Cardiac muscle cell (in vitro differentiated cells and primary cell): ENCODE measurements around the gene IP6K3. TPM values are rescaled to one million over a fixed set of nuclear protein-coding genes. Genes with fewer than 3 reads are reported as not detected.

Experiments used
- DNase-seq, 2 donors: peaks; one replicate each; pipeline versions ENCODE4 v3.0.0 to v3.0.0-alpha.2; 2010 to 2017; ENCODE audit warnings: low read depth in 1 of 2, low spot score in 1 of 2
- H3K27ac ChIP-seq: fragments of 200-600 bp; sonication (generic); 2 replicates; pipeline ENCODE4 v1.5.1; 2016
- H3K27me3 ChIP-seq: fragments of 200-600 bp; sonication (generic); 2 replicates; pipeline ENCODE4 v1.6.0; 2016; ENCODE audit warnings: control low read depth
- H3K36me3 ChIP-seq: fragments of 200-600 bp; sonication (generic); 2 replicates; pipeline ENCODE4 v1.5.1; 2016; ENCODE audit warnings: control low read depth
- H3K4me1 ChIP-seq: fragments of 200-600 bp; sonication (generic); 2 replicates; pipeline ENCODE4 v1.8.1; 2017; ENCODE audit warnings: low read depth, mild to moderate bottlenecking, mixed run types
- H3K4me3 ChIP-seq: fragments of 200-600 bp; sonication (generic); 2 replicates; pipeline ENCODE4 v1.5.1; 2016; ENCODE audit warnings: mild to moderate bottlenecking
- H3K9me3 ChIP-seq: fragments of 200-600 bp; sonication (generic); 2 replicates; pipeline ENCODE4 v1.5.1; 2017; ENCODE audit warnings: low read depth, mild to moderate bottlenecking, control low read depth
- polyA plus RNA-seq: library from polyadenylated mRNA; unstranded; fragments of >200 nt; fragmentation: Nextera tagmentation; extraction: Ambion mirVana; gene quantifications from 2 replicates; pipeline ENCODE4 v1.2.1, GENCODE V29; 2016
- total RNA-seq: library from RNA; depleted of rRNA; stranded (reverse); fragments of >200 nt; gene quantifications from 2 replicates; pipeline ENCODE4 v1.2.3, GENCODE V29; 2016
- TF ChIP-seq, protein P1 (sequence below): IDR thresholded peaks from 2 replicates; pipeline ENCODE4 v1.5.1; 2012; ENCODE audit warnings: low read depth, mild to moderate bottlenecking, low read length

Gene IP6K3, protein sequence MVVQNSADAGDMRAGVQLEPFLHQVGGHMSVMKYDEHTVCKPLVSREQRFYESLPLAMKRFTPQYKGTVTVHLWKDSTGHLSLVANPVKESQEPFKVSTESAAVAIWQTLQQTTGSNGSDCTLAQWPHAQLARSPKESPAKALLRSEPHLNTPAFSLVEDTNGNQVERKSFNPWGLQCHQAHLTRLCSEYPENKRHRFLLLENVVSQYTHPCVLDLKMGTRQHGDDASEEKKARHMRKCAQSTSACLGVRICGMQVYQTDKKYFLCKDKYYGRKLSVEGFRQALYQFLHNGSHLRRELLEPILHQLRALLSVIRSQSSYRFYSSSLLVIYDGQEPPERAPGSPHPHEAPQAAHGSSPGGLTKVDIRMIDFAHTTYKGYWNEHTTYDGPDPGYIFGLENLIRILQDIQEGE
- total RNA-seq (3.9 and 5.0 TPM in 2 replicates), polyA plus RNA-seq (2.9 TPM in 2 replicates)

DNA sequence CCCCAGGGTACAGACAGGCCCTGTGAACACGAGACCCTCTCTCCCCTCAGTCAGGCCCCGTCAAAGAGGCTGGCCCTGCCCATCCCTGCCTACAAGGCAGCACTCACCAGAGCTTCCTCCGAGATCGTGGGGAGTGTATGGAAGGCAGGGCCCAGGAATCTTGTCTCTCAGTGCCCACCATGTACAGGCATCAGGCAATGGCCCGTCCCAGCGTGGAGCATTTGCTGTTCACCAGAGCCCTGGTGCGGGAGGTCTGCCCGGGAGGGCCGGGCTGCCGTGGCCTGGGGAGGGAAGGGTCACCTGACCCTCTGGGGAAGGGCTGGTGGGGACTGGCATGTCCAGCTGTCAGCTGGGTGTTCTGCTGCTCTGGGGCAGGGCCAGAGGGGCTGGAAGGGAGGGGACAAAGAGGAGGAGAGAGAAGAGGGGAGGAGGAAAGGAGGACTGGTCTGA lies at the start of gene IP6K3:
IP6K3 (minus strand) TSS at position 255 of the 450 bp plus-strand sequence. CDS start 11,429 bp downstream, outside the sequence.
- Histone ChIP-seq H3K4me3 (peak within 1 kb of the TSS; percentile 3), H3K27me3 (no peaks in the 10 kb centered on the region), H3K36me3 (no peaks in the 10 kb centered on the region), H3K27ac (peak within 1 kb of the TSS; percentile 67), H3K9me3 (no peaks in the 10 kb centered on the region), H3K4me1 (peaks cover 48% of the 10 kb centered on the region)
- DNase-seq, result peak in 1 of 2 donors; percentile 61
- TF ChIP-seq, protein P1, sequence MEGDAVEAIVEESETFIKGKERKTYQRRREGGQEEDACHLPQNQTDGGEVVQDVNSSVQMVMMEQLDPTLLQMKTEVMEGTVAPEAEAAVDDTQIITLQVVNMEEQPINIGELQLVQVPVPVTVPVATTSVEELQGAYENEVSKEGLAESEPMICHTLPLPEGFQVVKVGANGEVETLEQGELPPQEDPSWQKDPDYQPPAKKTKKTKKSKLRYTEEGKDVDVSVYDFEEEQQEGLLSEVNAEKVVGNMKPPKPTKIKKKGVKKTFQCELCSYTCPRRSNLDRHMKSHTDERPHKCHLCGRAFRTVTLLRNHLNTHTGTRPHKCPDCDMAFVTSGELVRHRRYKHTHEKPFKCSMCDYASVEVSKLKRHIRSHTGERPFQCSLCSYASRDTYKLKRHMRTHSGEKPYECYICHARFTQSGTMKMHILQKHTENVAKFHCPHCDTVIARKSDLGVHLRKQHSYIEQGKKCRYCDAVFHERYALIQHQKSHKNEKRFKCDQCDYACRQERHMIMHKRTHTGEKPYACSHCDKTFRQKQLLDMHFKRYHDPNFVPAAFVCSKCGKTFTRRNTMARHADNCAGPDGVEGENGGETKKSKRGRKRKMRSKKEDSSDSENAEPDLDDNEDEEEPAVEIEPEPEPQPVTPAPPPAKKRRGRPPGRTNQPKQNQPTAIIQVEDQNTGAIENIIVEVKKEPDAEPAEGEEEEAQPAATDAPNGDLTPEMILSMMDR, result no peak

DNA sequence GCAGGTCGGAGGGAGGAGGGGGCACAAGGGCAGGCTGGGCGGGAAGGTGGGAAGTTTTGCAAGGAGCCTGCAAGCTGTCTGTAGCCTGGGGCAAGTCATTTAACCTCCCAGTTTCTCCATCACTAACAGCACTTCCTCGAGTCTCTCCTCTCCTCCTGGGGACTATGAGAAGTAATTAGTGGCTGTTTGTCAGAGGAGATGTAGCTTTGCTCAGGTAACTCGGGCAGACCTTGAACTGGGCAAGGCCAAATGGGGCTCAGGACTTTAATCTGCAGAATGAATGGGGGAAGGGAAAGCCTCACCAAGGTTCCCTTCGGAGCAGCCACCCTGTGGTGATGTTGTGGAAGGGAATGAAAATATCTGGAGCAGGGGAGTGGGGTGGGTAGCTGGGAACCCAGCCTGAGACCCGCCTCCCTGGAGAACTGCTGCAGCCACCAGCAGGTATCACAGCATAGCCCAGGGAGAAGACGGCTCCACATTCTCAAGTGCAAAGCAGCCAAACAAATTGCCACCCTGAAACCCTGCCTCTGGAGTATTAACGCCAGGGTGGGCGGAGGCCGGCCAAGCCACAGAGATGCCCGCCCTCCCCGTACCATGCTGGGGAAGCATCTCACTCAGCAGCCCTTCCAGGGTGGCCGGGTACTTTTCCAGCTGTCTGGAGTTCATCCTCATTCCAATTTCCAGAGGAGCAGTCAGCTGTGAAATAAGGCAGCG lies 48.4 kb upstream of the IP6K3 start:
- DNase-seq, result no peak
- H3K36me3 ChIP-seq, result no peaks in the 10 kb centered on the region
- no peaks in the 10 kb centered on the region for H3K9me3 ChIP-seq
- H3K27me3 ChIP-seq, result no peaks in the 10 kb centered on the region
- H3K4me3 ChIP-seq, result no peak overlapping the region
- TF ChIP-seq, protein P1, result no peak
- no peaks in the 10 kb centered on the region for H3K4me1 ChIP-seq
- H3K27ac ChIP-seq, result no peak overlapping the region

DNA sequence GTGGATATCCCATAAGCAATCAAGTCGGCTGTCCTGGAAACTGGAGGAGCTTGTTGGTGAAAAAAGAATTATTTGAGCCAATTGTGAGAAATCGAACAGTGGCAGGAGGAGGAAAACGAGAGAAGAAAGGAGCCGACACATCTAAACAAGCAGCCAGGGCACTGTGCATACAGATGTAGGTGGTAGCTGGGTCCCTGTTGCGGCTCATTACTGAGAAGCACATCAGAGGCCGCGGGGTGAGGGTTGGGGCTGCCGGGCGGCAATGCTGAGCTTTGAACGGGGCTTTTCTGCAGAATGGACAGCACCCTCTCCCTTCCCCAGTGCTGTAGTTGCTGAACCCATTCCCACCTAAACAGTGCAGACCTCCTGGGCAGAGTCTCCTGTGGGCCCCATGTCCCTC lies 46.3 kb upstream of the IP6K3 start:
- H3K4me1 ChIP-seq, result peaks cover 3% of the 10 kb centered on the region
- H3K9me3 ChIP-seq, result no peaks in the 10 kb centered on the region

DNA sequence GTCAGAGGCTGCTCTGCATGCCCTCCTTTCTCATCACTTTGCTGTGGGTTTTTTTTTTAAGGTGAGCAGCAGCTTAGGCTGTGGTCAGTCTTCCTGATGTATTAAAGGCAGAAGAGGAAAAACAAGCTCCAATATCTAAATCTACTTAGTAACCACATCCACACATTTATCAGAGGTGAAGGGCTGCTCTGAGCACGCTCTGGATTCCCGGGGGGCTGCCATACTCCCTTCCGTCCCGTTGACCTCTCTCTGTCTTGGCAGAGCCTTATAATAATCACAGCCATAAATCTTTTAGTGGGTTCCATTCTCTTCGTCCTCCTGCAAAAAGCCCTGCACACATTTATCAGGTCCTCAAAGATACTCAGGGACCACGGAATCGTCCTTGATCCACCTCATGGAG lies 44.9 kb upstream of the IP6K3 start:
- Histone ChIP-seq H3K27ac (no peak overlapping the region), H3K27me3 (no peaks in the 10 kb centered on the region), H3K4me1 (peaks cover 11% of the 10 kb centered on the region), H3K36me3 (no peaks in the 10 kb centered on the region), H3K4me3 (no peak overlapping the region), H3K9me3 (no peaks in the 10 kb centered on the region)
- TF ChIP-seq, protein P1, result no peak
- DNase-seq, result no peak

More for the DNA sequence above, 46.3 kb upstream of the IP6K3 start:
- TF ChIP-seq, protein P1, result no peak
- Histone ChIP-seq H3K36me3 (no peaks in the 10 kb centered on the region), H3K27ac (no peak overlapping the region), H3K27me3 (no peaks in the 10 kb centered on the region), H3K4me3 (no peak overlapping the region)
- no peak for DNase-seq

DNA sequence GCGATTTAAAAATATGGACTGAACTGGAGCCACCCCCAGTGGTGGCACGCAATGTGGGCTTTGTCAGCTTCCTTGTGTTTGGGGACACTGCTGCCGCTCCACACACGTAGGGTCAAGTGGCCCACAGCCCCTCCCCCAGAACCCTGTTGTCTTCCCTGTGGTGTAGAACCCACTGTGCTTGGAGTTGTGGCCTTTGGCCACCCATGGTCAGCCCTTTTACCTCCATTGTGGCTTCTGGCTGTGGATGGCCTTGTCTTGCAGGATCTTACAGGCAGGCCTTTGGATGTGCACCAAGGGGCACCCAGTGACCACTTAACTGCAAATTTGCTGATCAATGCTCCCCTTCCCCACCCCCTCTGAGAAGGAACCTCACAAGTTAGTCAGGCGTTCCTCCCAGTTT lies 44.2 kb upstream of the IP6K3 start:
- Histone ChIP-seq H3K27ac (no peak overlapping the region), H3K9me3 (no peaks in the 10 kb centered on the region), H3K4me3 (no peak overlapping the region), H3K27me3 (no peaks in the 10 kb centered on the region), H3K4me1 (peaks cover 11% of the 10 kb centered on the region), H3K36me3 (no peaks in the 10 kb centered on the region)
- TF ChIP-seq, protein P1, result no peak
- DNase-seq, result no peak
